HG02973 (cell line): ENCODE results near the gene UBQLN4.

Experiments used
- ATAC-seq: cut with Tn5 transposase; IDR thresholded peaks from one replicate; pipeline ENCODE4 v1.9.1; 2021; ENCODE audit warnings: moderate library complexity; ENCODE audit not compliant: unreplicated experiment

The UBQLN4 gene

GRCh38 chr1:156053768-156054499 lies at the start of gene UBQLN4:
TSS of gene UBQLN4 (minus strand) at chr1:156053798. CDS start at chr1:156053701, 97 bp downstream.
- peak; percentile 50 for ATAC-seq

GRCh38 chr1:156102633-156103511 lies 49.3 kb upstream of the UBQLN4 start:
- ATAC-seq = no peak

- ATAC-seq = no peak
These were observed 48.3 kb upstream of the UBQLN4 start for GRCh38 chr1:156101880-156102279.

GRCh38 chr1:156100205-156100995 lies 46.8 kb upstream of the UBQLN4 start:
- no peak for ATAC-seq

GRCh38 chr1:156099282-156099681 lies 45.7 kb upstream of the UBQLN4 start:
- no peak for ATAC-seq

GRCh38 chr1:156098784-156099183 lies 45.2 kb upstream of the UBQLN4 start:
- no peak for ATAC-seq

- ATAC-seq = no peak
These were observed 44.0 kb upstream of the UBQLN4 start for GRCh38 chr1:156097499-156098178.

GRCh38 chr1:156096640-156097391 lies 43.2 kb upstream of the UBQLN4 start:
- ATAC-seq = peak; percentile 43

GRCh38 chr1:156095906-156096508 lies 42.4 kb upstream of the UBQLN4 start:
- ATAC-seq = no peak

GRCh38 chr1:156091610-156092009 lies 38.0 kb upstream of the UBQLN4 start:
- no peak for ATAC-seq

GRCh38 chr1:156090840-156091188 lies 37.2 kb upstream of the UBQLN4 start:
- ATAC-seq = peak; percentile 47

- no peak for ATAC-seq
These were observed 36.7 kb upstream of the UBQLN4 start for GRCh38 chr1:156090138-156090839.

GRCh38 chr1:156089704-156090103 lies 36.1 kb upstream of the UBQLN4 start:
- no peak for ATAC-seq

- no peak for ATAC-seq
These were observed 32.7 kb upstream of the UBQLN4 start for GRCh38 chr1:156086256-156086662.

- ATAC-seq = no peak
These were observed 30.5 kb upstream of the UBQLN4 start for GRCh38 chr1:156083800-156084790.

GRCh38 chr1:156082309-156083091 lies 28.9 kb upstream of the UBQLN4 start, which contains the start of gene MEX3A:
TSS of gene MEX3A (minus strand) at chr1:156082465. CDS start at chr1:156081998, 467 bp downstream.
- no peak for ATAC-seq

- no peak for ATAC-seq
These were observed 28.3 kb upstream of the UBQLN4 start for GRCh38 chr1:156081917-156082308.
